ENCODE data around the gene PREX1. TPM values are rescaled to one million over a fixed set of nuclear protein-coding genes. Genes with fewer than 3 reads are reported as not detected.

Gene PREX1
- total RNA-seq, 1 donor from 2014 or later, result 78.2 TPM

- intact Hi-C loops (cut with DNase I), result no loop called here
- H3K27me3 ChIP-seq (ENCODE audit: low read depth), result peaks cover 12% of the 10 kb centered on the region
- no peak overlapping the region for H3K4me3 ChIP-seq
- peaks cover 74% of the 10 kb centered on the region for H3K4me1 ChIP-seq
- no peaks in the 10 kb centered on the region for H3K9me3 ChIP-seq
- H3K27ac ChIP-seq, result no peak overlapping the region
- no peaks in the 10 kb centered on the region for H3K36me3 ChIP-seq
- DNase-seq, result no peak
- no peak for ATAC-seq
- TF ChIP-seq CTCF (IDR thresholded peaks at IDR 0.05), result no peak
These were observed 42.0 kb downstream of the PREX1 start for GRCh38 chr20:48785801-48786200.

- peaks cover 69% of the 10 kb centered on the region for H3K4me1 ChIP-seq
- TF ChIP-seq CTCF (IDR thresholded peaks at IDR 0.05), result no peak
- peaks cover 12% of the 10 kb centered on the region for H3K27me3 ChIP-seq (ENCODE audit: low read depth)
- intact Hi-C loops (cut with DNase I), result no loop called here
- DNase-seq, result no peak
- no peaks in the 10 kb centered on the region for H3K36me3 ChIP-seq
- no peaks in the 10 kb centered on the region for H3K9me3 ChIP-seq
- no peak overlapping the region for H3K27ac ChIP-seq
- no peak for ATAC-seq
- no peak overlapping the region for H3K4me3 ChIP-seq
These were observed 42.5 kb downstream of the PREX1 start for GRCh38 chr20:48785256-48785655.

GRCh38 chr20:48784273-48784641 lies 43.5 kb downstream of the PREX1 start:
- no peaks in the 10 kb centered on the region for H3K36me3 ChIP-seq
- H3K27me3 ChIP-seq (ENCODE audit: low read depth), result peaks cover 12% of the 10 kb centered on the region
- peaks cover 8% of the 10 kb centered on the region for H3K9me3 ChIP-seq
- H3K4me1 ChIP-seq, result peaks cover 67% of the 10 kb centered on the region
- DNase-seq (no peak), ATAC-seq (no peak)
- H3K27ac ChIP-seq, result no peak overlapping the region
- no peak overlapping the region for H3K4me3 ChIP-seq
- no peak for TF ChIP-seq CTCF (IDR thresholded peaks at IDR 0.05)
- intact Hi-C loops (cut with DNase I), result no loop called here

- H3K9me3 ChIP-seq, result peaks cover 10% of the 10 kb centered on the region
- DNase-seq (no peak), ATAC-seq (no peak)
- no peak overlapping the region for H3K27ac ChIP-seq
- no peak overlapping the region for H3K4me3 ChIP-seq
- H3K36me3 ChIP-seq, result no peaks in the 10 kb centered on the region
- H3K4me1 ChIP-seq, result peaks cover 62% of the 10 kb centered on the region
- intact Hi-C loops (cut with DNase I), result no loop called here
- no peak for TF ChIP-seq CTCF (IDR thresholded peaks at IDR 0.05)
- H3K27me3 ChIP-seq (ENCODE audit: low read depth), result peaks cover 12% of the 10 kb centered on the region
These were observed 44.1 kb downstream of the PREX1 start for GRCh38 chr20:48783533-48784272.

- Histone ChIP-seq H3K27me3 (ENCODE audit: low read depth) (peaks cover 8% of the 10 kb centered on the region), H3K9me3 (peaks cover 10% of the 10 kb centered on the region), H3K4me1 (peaks cover 56% of the 10 kb centered on the region), H3K36me3 (no peaks in the 10 kb centered on the region), H3K4me3 (no peak overlapping the region), H3K27ac (no peak overlapping the region)
- ATAC-seq (no peak), DNase-seq (no peak)
- no peak for TF ChIP-seq CTCF (IDR thresholded peaks at IDR 0.05)
- intact Hi-C loops (cut with DNase I), result no loop called here
These were observed 44.9 kb downstream of the PREX1 start for GRCh38 chr20:48782901-48783308.

Data from lower lobe of right lung (tissue), 2 donors.